Stimulated activated CD4-positive, alpha-beta T cell treated with anti-CD3 and anti-CD28 coated beads, Interleukin-1b, Interleukin-23, amount 100 ng/mL, for 24 hours (primary cell): Measurements from ENCODE around the gene PPIL6.
"Not testable (repeated sequence)": the region's sequence is repeated elsewhere in the genome, so short reads cannot be mapped to it uniquely, and the experiment has no call there.

Source experiments
- DNase-seq, 4 experiments: peaks; one replicate each; pipeline ENCODE4 v3.0.0-alpha.2; 2020; ENCODE audit warnings: low read depth in 4 of 4, low spot score in 1 of 4

The PPIL6 gene

GRCh38 chr6:109369728-109370127 lies 70.7 kb downstream of the PPIL6 start:
- DNase-seq = no peak

DNA sequence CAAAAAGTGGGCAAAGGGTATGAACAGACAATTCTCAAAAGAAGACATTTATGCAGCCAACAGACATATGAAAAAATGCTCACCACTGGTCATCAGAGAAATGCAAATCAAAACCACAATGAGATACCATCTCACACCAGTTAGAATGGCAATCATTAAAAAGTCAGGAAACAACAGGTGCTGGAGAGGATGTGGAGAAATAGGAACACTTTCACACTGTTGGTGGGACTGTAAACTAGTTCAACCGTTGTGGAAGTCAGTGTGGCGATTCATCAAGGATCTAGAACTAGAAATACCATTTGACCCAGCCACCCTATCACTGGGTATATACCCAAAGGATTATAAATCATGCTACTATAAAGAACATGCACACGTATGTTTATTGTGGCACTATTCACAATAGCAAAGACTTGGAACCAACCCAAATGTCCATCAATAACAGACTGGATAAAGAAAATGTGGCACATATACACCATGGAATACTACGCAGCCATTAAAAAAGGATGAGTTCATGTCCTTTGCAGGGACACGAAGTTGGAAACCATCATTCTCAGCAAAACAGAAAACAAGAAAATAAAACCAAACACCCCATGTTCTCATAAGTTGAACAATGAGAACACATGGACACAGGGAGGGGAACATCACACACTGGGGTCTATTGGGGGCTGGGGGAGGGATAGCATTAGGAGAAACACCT lies 75.9 kb downstream of the PPIL6 start:
- DNase-seq = not testable (repeated sequence)

DNA sequence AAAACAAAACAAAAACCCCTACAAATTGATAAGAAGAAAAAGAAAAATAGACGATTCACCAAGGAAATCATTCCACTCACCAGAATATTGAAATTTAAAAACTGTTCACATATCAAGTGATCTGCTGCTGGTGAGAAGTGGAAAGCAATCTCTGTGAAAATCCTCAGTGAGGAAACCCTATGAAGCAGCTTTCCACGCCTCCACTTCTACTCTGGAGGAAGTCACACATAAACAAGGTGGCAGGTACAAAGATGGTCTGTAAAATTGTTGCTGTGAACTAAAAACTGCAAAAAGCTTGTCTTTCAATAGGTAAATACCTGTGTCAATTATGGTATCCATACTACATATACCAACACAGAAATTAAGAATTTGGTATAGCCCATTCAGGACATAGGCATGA lies 76.7 kb downstream of the PPIL6 start:
- no peak for DNase-seq

DNA sequence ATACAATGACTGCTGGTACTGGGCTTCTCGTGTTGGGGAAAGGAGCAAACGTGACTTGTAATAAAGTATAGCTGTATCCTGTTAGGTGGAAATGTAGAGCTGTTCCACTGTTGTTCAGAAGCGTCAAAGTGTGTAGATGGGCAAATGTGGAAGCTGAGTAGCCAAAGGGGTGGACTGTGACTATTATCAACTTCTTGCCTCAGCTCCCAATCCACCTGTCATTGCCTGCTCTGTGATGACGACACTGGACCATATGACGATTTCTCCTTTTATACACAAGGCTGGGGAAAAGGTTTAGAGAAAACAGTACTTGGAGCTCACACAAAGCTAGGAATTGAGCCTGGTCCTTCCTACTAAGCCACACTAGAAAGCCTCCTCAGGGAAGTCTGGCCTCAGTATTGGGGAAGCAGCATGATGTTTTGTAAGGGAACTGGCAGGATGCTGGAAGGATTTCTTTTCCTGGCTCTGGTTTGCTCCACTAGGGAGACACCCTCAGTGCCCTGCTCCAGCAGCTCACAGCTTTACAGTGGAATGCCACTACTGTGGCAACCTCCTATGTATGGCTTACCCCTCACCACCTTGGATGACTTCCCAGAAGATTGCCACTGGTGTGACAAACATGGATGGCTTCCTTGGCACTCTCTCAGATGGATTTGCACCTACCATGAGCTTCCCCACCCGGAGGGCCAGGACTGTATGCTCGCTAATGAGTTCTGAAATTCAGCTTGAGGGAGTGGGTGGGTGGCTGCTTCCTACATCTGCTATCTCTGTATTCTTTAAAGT lies 78.1 kb downstream of the PPIL6 start:
- no peak for DNase-seq

DNA sequence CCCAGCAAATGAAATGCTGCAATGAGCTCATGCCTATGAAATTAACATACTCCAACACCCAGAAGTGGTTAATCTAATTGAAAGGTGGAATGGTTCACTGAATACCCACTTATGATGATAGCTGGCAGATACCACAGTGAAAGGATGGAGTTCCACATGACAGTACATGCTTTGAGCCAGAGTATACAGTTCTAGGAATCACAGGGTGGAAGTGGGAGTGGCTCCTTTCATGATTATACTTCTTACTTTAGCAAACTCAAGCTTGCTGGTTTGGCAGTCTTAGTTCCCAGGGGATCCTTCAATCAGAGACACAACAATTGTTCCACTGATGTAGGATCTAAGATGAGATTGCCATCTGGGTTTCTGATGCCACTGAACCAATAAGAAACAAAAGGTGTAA lies 79.6 kb downstream of the PPIL6 start:
- DNase-seq = no peak

DNA sequence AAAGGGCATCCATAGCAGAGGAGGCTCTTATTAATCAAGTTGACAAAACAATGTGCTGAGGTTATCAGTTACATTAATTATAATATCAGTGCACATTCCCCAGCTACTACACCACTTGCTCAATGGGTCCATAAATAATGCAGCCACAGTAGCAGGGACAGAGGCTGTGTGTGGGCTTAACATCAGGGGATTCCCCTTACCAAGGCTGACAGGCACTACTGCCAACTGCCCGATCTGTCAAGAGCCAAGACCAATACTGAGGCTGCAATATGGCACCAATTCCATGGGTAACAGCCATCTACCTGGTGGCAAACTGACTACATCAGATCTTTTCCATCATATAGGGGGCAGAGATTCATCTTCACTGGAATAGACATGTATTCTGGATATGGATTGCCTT lies 80.1 kb downstream of the PPIL6 start:
- DNase-seq = no peak

DNA sequence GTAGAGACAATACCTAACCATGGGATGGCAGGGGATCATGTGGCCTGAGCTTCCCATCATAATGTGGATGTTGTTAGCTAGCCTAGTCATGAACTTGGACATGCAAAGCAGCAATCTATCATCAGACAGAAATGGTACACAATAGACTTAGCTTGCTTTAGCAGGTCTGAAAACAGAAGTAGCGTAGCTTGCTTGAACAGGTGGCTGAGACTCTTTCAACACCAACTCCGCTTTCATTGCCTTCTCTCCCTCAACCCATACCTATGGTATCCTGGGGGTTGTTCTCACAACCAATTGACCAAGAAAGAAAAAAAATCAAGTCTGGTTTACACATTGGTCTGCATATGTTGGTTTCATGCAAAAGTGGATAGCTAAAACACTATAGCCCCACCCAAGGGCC lies 81.2 kb downstream of the PPIL6 start:
- DNase-seq = no peak

DNA sequence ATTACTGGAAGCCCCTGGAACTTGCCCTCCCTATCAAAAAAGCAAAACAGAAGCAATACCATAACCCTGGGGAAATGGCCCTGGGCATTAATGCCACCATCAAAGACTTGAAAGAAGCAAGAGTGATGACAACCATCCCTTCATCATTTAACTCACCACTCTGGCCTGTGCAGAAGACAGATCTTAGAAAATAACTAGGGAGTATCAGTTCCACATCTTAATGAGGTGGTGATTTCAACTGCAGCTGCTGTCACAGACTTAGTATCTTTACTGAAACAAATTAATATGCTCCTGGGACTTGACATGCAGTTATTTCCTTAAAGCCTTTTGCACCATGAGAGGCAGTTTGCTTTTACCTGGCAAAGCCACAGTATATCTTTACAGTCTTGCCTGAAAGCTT lies 82.2 kb downstream of the PPIL6 start:
- no peak for DNase-seq

GRCh38 chr6:109356237-109356636 lies 84.2 kb downstream of the PPIL6 start:
- DNase-seq = no peak

- DNase-seq = no peak
Measured at GRCh38 chr6:109351231-109352130, 88.9 kb downstream of the PPIL6 start.

- DNase-seq = no peak
Measured at GRCh38 chr6:109349419-109349987, 90.9 kb downstream of the PPIL6 start.

DNA sequence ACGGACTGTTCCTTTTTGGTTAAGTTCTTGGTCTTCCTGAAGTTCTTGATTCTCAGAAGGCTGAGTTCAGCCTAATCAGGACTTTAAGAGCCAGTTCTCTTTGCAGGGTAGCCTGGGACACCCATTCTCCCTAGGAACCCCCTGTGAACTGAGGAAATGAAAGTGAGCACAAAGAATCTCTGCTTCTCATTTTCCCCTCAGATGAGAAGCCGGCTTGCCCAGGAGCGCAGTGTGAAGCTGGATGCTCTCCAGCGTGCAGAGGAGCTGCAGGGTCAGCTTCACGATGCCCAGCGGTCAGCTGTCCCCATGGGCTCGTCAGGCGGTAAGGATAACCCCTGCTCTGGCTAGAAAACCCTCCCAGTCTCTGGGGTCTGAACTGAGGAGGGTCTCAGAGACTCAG lies 92.2 kb downstream of the PPIL6 start:
- no peak for DNase-seq

- DNase-seq = no peak
Measured at GRCh38 chr6:109347779-109348178, 92.6 kb downstream of the PPIL6 start.

GRCh38 chr6:109345986-109346385 lies 94.4 kb downstream of the PPIL6 start:
- no peak for DNase-seq

DNA sequence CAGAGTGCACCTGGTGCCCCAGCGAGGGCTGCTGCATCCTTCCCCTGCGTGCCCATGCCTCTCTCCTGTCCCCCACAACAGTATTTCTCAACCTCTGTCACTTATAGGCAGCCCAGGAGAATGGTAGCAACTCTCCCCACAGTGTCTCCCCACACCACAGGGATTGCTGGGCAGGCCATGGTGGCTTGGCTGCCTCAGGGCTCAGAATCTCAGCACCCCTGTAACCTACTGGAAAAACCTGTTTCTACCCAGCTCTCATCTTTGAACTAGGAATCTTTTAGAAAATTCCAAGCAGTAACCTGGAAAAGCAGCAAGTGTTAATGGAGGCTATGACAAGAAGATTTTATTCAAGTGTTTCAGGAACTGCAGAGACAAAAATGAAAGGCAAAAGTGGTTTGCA lies 96.2 kb downstream of the PPIL6 start:
- no peak for DNase-seq

- no peak for DNase-seq
Measured at GRCh38 chr6:109343518-109343917, 96.9 kb downstream of the PPIL6 start.

GRCh38 chr6:109342911-109343310 lies 97.5 kb downstream of the PPIL6 start:
- no peak for DNase-seq

- no peak for DNase-seq
Measured at GRCh38 chr6:109342506-109342905, 97.9 kb downstream of the PPIL6 start.

DNA sequence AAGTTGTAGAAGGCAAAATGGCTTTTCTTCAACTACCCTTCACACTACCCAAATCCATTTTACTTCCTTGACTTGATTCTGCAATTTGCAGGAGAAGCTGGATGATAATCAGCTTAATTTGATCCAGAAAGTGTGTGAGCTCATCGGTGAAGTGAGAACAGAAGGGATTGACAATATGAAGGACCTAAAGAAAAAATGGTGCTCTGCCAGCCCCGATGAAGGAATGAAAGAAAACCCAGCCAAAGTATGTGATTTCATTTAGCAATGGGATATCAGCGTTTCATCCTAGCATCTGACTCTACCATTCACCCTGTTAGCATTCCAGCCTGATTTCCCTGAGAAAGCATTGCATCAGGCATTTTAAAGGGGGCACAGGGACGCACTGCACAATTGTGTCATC lies 99.6 kb downstream of the PPIL6 start:
- no peak for DNase-seq
